GM12891 (cell line): ENCODE results near the gene KRTAP4-16.

Experiments
- POLR2A ChIP-seq: IDR thresholded peaks from 2 replicates; pipeline ENCODE4 v1.6.1; 2011; ENCODE audit warnings: low read depth, low read length, control low read depth
- POLR2AphosphoS5 ChIP-seq: IDR thresholded peaks from 2 replicates; pipeline ENCODE4 v1.6.1; 2011; ENCODE audit warnings: low read depth, low read length, control low read depth
- SPI1 ChIP-seq: IDR thresholded peaks from 2 replicates; pipeline ENCODE4 v1.6.1; 2011; ENCODE audit warnings: low read depth, low read length, control low read depth
- TAF1 ChIP-seq: IDR thresholded peaks from 2 replicates; pipeline ENCODE4 v1.6.1; 2011; ENCODE audit warnings: low read depth, low read length, control low read depth

DNA sequence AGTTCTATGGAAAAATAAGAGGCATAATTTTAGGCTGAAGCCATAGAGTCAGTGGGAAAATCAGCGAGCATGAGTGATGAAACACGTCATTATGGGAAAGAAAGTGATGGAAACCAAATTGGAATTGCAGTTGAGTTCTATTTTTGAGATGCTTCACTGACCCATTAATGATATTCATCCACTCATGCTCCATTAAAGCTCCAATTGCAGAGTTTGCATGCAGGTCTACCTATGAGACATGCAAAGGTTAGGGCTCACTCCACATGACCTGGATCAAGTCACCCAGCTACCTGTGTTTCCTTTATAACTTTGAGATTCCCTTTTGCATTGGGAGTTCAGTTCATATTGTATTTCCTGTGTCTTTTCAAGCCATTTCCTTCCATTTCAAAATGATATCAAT is 28.3 kb downstream of the KRTAP4-16 start:
- no peak for TF ChIP-seq POLR2AphosphoS5
- no peak for TF ChIP-seq POLR2A
- TF ChIP-seq TAF1, result no peak
- no peak for TF ChIP-seq SPI1
